Common myeloid progenitor, CD34-positive (primary cell): ENCODE results near the gene DOCK4.
A peak's percentile ranks its signal among the peaks of the same experiment; 100 is the strongest.

ENCODE experiments used
- CTCF ChIA-PET: fragments of 350-600 bp; sonication (Branson Sonifier 250); formaldehyde crosslinking; loops from one replicate; lab custom pipeline; 2021; ENCODE audit warnings: antibody characterized with exemption; lab: Charles Lee
- POLR2A ChIA-PET: fragments of 350-600 bp; sonication (Branson Sonifier 250); formaldehyde crosslinking; loops from one replicate; lab custom pipeline; 2021; ENCODE audit warnings: antibody characterized with exemption; lab: Charles Lee
- DNase-seq, 3 donors: peaks; one replicate each; pipeline versions ENCODE4 v3.0.0 to v3.0.0-alpha.2; 2013
- H3K27ac ChIP-seq, 2 experiments: 1 replicate in 1 of 2; 2 replicates in 1 of 2; pipeline ENCODE4 v1.7.0; 2013; ENCODE audit warnings: inconsistent platforms in 2 of 2, low read length in 2 of 2, mild to moderate bottlenecking in 2 of 2, low read depth in 1 of 2, moderate library complexity in 1 of 2; ENCODE audit not compliant: severe bottlenecking in 2 of 2, insufficient read depth in 1 of 2, poor library complexity in 1 of 2
- H3K27me3 ChIP-seq, 5 experiments: replicated peaks in 2 of 5; 1 replicate in 3 of 5; 2 replicates in 2 of 5; pipeline versions ENCODE4 v1.6.1 to v1.7.0; 2013; ENCODE audit warnings: low read length in 4 of 5, mild to moderate bottlenecking in 2 of 5, moderate library complexity in 2 of 5, inconsistent platforms in 1 of 5; ENCODE audit not compliant: insufficient read depth in 5 of 5, control insufficient read depth in 4 of 5
- H3K36me3 ChIP-seq, 4 experiments: 1 replicate in 2 of 4; 2 replicates in 2 of 4; pipeline versions ENCODE4 v1.6.1 to v1.7.0; 2013; ENCODE audit warnings: low read length in 3 of 4, control low read depth in 1 of 4, mild to moderate bottlenecking in 1 of 4; ENCODE audit not compliant: control insufficient read depth in 4 of 4, insufficient read depth in 4 of 4
- H3K4me1 ChIP-seq, 4 experiments: 1 replicate in 3 of 4; 2 replicates in 1 of 4; pipeline versions ENCODE4 v1.6.1 to v1.7.1; 2013; ENCODE audit warnings: low read length in 3 of 4, mild to moderate bottlenecking in 3 of 4, control low read depth in 1 of 4, inconsistent platforms in 1 of 4, moderate library complexity in 1 of 4; ENCODE audit not compliant: control insufficient read depth in 4 of 4, insufficient read depth in 4 of 4; ENCODE audit errors: control extremely low read depth in 1 of 4
- H3K4me3 ChIP-seq, 7 experiments: 1 replicate in 4 of 7; 2 replicates in 3 of 7; pipeline versions ENCODE4 v1.5.1 to v1.7.0; 2013; ENCODE audit warnings: mild to moderate bottlenecking in 7 of 7, low read length in 6 of 7, moderate library complexity in 6 of 7, inconsistent platforms in 2 of 7, low read depth in 2 of 7, control low read depth in 1 of 7; ENCODE audit not compliant: insufficient read depth in 4 of 7, control insufficient read depth in 1 of 7; ENCODE audit errors: extremely low read depth in 1 of 7
- H3K9me3 ChIP-seq, 5 experiments: 1 replicate in 4 of 5; 2 replicates in 1 of 5; pipeline versions ENCODE4 v1.6.1 to v1.7.1; 2013; ENCODE audit warnings: low read length in 4 of 5, mild to moderate bottlenecking in 2 of 5, inconsistent platforms in 1 of 5, low read depth in 1 of 5, moderate library complexity in 1 of 5; ENCODE audit not compliant: control insufficient read depth in 4 of 5, insufficient read depth in 2 of 5; ENCODE audit errors: control extremely low read depth in 1 of 5
- WGBS: methylation state at CpG from one replicate; pipeline ENCODE4 v1.1.5; 2013; ENCODE audit not compliant: insufficient coverage; 5-methylcytosine and 5-hydroxymethylcytosine counted together

The DOCK4 gene

GRCh38 chr7:111772716-111773115 is 433.5 kb downstream of the DOCK4 start:
- Histone ChIP-seq H3K27me3 (no peaks in the 10 kb centered on the region), H3K9me3 (peaks cover 0 to 7% (median 4%) of the 10 kb centered on the region in 5 experiments), H3K4me1 (no peaks in the 10 kb centered on the region), H3K36me3 (no peaks in the 10 kb centered on the region), H3K4me3 (no peak overlapping the region), H3K27ac (no peak overlapping the region)
- ChIA-PET POLR2A (no interaction called here), CTCF (interaction anchor here (1.0 to 1.6 kb wide), 2 partner anchors 10 to 20 kb away, joined by 3 to 4 read pairs; no protein-coding TSS in a partner anchor)
- 100% methylated on average over 2 of the region's 3 CpGs for WGBS
- no peak for DNase-seq

- Histone ChIP-seq H3K4me1 (no peaks in the 10 kb centered on the region), H3K9me3 (peaks cover 0 to 6% (median 3%) of the 10 kb centered on the region in 5 experiments), H3K36me3 (no peaks in the 10 kb centered on the region), H3K27me3 (no peaks in the 10 kb centered on the region), H3K4me3 (no peak overlapping the region), H3K27ac (no peak overlapping the region)
- CTCF ChIA-PET: interaction anchor here (0.5 to 1.6 kb wide), 7 partner anchors 10 to 1668 kb away, joined by 3 to 5 read pairs (median 3); no protein-coding TSS in a partner anchor
- 96% methylated on average over 5 of the region's 5 CpGs for WGBS
- no peak for DNase-seq
- POLR2A ChIA-PET: no interaction called here
Observed at GRCh38 chr7:111771638-111772037, 434.6 kb downstream of the DOCK4 start.

GRCh38 chr7:111770116-111770515 is 436.1 kb downstream of the DOCK4 start:
- no peak overlapping the region for H3K27ac ChIP-seq
- DNase-seq: no peak
- no peaks in the 10 kb centered on the region for H3K36me3 ChIP-seq
- no peaks in the 10 kb centered on the region for H3K4me1 ChIP-seq
- no peak overlapping the region for H3K4me3 ChIP-seq
- no peaks in the 10 kb centered on the region for H3K9me3 ChIP-seq
- CTCF ChIA-PET: no interaction called here
- WGBS: 100% methylated on average over 1 of the region's 2 CpGs
- POLR2A ChIA-PET: no interaction called here
- no peaks in the 10 kb centered on the region for H3K27me3 ChIP-seq

GRCh38 chr7:111765751-111766643 is 440.2 kb downstream of the DOCK4 start:
- Histone ChIP-seq H3K27me3 (no peaks in the 10 kb centered on the region), H3K4me3 (no peak overlapping the region), H3K27ac (no peak overlapping the region), H3K36me3 (no peaks in the 10 kb centered on the region), H3K9me3 (no peaks in the 10 kb centered on the region), H3K4me1 (no peaks in the 10 kb centered on the region)
- WGBS: 92% methylated on average over 5 of the region's 6 CpGs
- CTCF ChIA-PET: interaction anchor here (0.5 to 1.8 kb wide), 6 partner anchors 11 to 731 kb away, joined by 3 to 9 read pairs (median 4); no protein-coding TSS in a partner anchor
- POLR2A ChIA-PET: no interaction called here
- DNase-seq: no peak

GRCh38 chr7:111763221-111763801 is 442.9 kb downstream of the DOCK4 start:
- peak; percentile 53 to 76 (median 72) for DNase-seq
- POLR2A ChIA-PET: interaction anchor here (0.6 kb wide), 1 partner anchor 89 kb away, joined by 4 read pairs; no protein-coding TSS in a partner anchor
- CTCF ChIA-PET: interaction anchor here (0.7 to 5.1 kb wide), 15 partner anchors 10 to 752 kb away, joined by 3 to 55 read pairs (median 4); no protein-coding TSS in a partner anchor
- WGBS: 27% methylated on average over 3 of the region's 3 CpGs
- no peak overlapping the region for H3K4me3 ChIP-seq
- H3K4me1 ChIP-seq: no peaks in the 10 kb centered on the region
- H3K27ac ChIP-seq: no peak overlapping the region
- no peaks in the 10 kb centered on the region for H3K27me3 ChIP-seq
- no peaks in the 10 kb centered on the region for H3K9me3 ChIP-seq
- no peaks in the 10 kb centered on the region for H3K36me3 ChIP-seq

- ChIA-PET CTCF (interaction anchor here (1.0 to 5.1 kb wide), 12 partner anchors 8 to 752 kb away, joined by 3 to 55 read pairs (median 6); no protein-coding TSS in a partner anchor), POLR2A (no interaction called here)
- no peak overlapping the region for H3K4me3 ChIP-seq
- WGBS: 95% methylated on average over 5 of the region's 5 CpGs
- no peaks in the 10 kb centered on the region for H3K9me3 ChIP-seq
- DNase-seq: no peak
- no peak overlapping the region for H3K27ac ChIP-seq
- no peaks in the 10 kb centered on the region for H3K4me1 ChIP-seq
- H3K27me3 ChIP-seq: no peaks in the 10 kb centered on the region
- no peaks in the 10 kb centered on the region for H3K36me3 ChIP-seq
Observed at GRCh38 chr7:111762799-111763198, 443.4 kb downstream of the DOCK4 start.
